ENCODE measurements around the gene POU2AF2. TPM values are rescaled to one million over a fixed set of nuclear protein-coding genes. Genes with fewer than 3 reads are reported as not detected.

The POU2AF2 gene
- total RNA-seq, 1 donor from 2014 or later: not detected

DNA sequence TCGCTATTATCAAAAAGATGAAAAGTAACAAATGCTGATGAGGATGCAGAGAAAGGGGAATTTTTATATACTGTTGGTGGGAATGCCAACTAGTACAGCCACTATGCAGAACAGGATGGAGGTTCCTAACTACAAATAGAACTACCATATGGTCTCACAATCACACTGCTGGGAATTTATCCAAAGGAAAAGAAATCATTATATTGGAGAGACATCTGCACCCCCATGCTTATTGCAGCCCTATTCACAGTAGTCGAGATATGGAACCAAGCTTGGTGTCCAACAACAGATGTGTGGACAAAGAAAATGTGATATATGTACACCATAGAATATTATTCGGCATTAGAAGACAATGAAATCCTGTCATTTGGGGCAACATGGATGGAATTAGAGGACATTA, 19.6 kb upstream of the POU2AF2 start:
- Mint-ChIP-seq H3K27me3 (peaks cover 3% of the 10 kb centered on the region), H3K9me3 (ENCODE audit: low read depth) (peaks cover 19% of the 10 kb centered on the region), H3K4me3 (ENCODE audit: low read depth) (no peak overlapping the region), H3K4me1 (ENCODE audit: low read depth) (no peaks in the 10 kb centered on the region), H3K27ac (no peak overlapping the region), H3K36me3 (ENCODE audit: insufficient read depth) (no peaks in the 10 kb centered on the region)
- TF ChIP-seq, protein P1, sequence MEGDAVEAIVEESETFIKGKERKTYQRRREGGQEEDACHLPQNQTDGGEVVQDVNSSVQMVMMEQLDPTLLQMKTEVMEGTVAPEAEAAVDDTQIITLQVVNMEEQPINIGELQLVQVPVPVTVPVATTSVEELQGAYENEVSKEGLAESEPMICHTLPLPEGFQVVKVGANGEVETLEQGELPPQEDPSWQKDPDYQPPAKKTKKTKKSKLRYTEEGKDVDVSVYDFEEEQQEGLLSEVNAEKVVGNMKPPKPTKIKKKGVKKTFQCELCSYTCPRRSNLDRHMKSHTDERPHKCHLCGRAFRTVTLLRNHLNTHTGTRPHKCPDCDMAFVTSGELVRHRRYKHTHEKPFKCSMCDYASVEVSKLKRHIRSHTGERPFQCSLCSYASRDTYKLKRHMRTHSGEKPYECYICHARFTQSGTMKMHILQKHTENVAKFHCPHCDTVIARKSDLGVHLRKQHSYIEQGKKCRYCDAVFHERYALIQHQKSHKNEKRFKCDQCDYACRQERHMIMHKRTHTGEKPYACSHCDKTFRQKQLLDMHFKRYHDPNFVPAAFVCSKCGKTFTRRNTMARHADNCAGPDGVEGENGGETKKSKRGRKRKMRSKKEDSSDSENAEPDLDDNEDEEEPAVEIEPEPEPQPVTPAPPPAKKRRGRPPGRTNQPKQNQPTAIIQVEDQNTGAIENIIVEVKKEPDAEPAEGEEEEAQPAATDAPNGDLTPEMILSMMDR (IDR thresholded peaks at IDR 0.05; ENCODE audit: unreplicated experiment): no peak
- DNase-seq (ENCODE audit: low spot score, unreplicated experiment): no peak

DNA sequence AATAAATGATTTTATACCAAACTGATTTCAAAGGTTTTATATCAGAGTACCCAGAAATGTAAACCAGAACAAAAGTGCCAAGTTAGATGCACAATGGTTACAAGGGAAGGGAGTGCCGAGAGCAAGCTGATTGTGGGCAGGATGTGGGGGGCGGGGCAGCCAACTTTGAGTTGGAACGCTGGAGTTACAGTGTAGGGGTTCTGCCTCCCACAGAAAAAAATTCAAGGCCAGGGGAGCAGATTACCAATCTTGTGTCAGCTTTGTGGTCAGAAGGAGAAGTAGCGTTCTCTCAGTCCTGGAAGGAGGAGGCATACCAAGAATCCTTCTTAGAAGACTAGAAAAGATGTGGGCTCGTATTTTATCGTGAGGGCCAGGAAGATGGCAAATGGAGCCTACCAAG, 15.9 kb upstream of the POU2AF2 start:
- DNase-seq (ENCODE audit: low spot score, unreplicated experiment): no peak
- TF ChIP-seq, protein P1 (IDR thresholded peaks at IDR 0.05; ENCODE audit: unreplicated experiment): no peak
- H3K4me3 Mint-ChIP-seq (ENCODE audit: low read depth): no peak overlapping the region
- no peak overlapping the region for H3K27ac Mint-ChIP-seq
- H3K36me3 Mint-ChIP-seq (ENCODE audit: insufficient read depth): no peaks in the 10 kb centered on the region
- H3K27me3 Mint-ChIP-seq: peaks cover 20% of the 10 kb centered on the region
- peaks cover 11% of the 10 kb centered on the region for H3K9me3 Mint-ChIP-seq (ENCODE audit: low read depth)
- no peaks in the 10 kb centered on the region for H3K4me1 Mint-ChIP-seq (ENCODE audit: low read depth)

DNA sequence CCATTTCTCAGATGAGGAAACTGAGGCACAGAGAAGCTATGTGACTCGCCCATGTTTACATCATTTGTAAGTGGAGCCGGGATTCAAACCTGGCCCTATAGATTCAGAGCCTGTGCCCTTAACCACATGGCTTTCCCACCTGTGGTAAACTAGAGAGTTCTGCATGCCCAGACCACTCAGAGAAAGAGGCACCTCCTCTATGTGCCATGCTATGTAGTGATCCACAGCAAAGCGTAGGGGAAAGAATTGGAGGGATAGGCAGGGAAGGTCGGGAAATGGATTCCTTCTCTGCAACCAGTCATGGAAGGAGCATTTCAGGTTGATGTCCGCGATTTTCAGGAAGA, 15.4 kb upstream of the POU2AF2 start:
- no peak for DNase-seq (ENCODE audit: low spot score, unreplicated experiment)
- Mint-ChIP-seq H3K4me1 (ENCODE audit: low read depth) (no peaks in the 10 kb centered on the region), H3K4me3 (ENCODE audit: low read depth) (no peak overlapping the region), H3K36me3 (ENCODE audit: insufficient read depth) (no peaks in the 10 kb centered on the region), H3K9me3 (ENCODE audit: low read depth) (peaks cover 6% of the 10 kb centered on the region), H3K27ac (no peak overlapping the region), H3K27me3 (peaks cover 21% of the 10 kb centered on the region)
- TF ChIP-seq, protein P1 (IDR thresholded peaks at IDR 0.05; ENCODE audit: unreplicated experiment): no peak

DNA sequence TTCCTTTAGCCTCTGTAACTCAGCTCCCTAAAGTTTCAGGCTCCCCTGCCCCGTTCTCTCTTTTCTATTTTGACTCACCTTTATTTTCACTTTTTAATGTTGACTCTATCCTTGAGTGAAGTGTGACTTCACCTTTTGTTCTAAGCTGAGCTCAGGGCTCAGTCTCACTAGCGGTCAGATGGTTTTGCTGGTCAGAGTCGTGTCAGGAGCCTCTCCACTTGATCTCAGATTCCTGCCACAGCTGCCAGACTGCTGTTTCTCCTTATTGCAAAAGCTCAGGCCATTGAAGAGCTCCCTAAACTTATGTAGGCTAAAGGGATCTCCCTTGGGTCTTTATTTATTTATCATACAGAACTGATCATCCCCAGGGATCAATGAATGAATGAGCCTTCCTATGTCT, 13.7 kb upstream of the POU2AF2 start:
- DNase-seq (ENCODE audit: low spot score, unreplicated experiment): no peak
- Mint-ChIP-seq H3K9me3 (ENCODE audit: low read depth) (no peaks in the 10 kb centered on the region), H3K27me3 (peaks cover 21% of the 10 kb centered on the region), H3K4me3 (ENCODE audit: low read depth) (no peak overlapping the region), H3K27ac (no peak overlapping the region), H3K4me1 (ENCODE audit: low read depth) (no peaks in the 10 kb centered on the region), H3K36me3 (ENCODE audit: insufficient read depth) (no peaks in the 10 kb centered on the region)
- TF ChIP-seq, protein P1 (IDR thresholded peaks at IDR 0.05; ENCODE audit: unreplicated experiment): no peak

DNA sequence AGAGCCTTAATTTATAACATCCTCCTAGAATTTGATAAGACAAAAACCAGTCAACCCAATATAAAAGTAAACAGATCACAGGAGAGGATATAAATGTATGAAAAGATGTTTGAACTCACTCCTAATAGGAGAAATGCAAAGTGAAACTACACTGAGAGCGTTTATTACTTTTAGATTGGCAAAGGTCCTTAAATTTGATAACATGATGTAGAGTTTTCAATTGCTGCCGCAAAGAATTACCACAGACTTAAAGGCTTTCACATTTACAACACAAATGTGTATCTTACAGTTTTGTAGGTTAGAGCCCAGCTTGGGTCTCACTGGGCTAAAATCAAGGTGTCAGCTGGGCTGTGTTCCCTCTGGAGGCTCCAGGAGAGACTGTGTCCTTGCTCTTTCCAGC, 9.1 kb upstream of the POU2AF2 start:
- no peak overlapping the region for H3K27ac Mint-ChIP-seq
- DNase-seq (ENCODE audit: low spot score, unreplicated experiment): no peak
- H3K36me3 Mint-ChIP-seq (ENCODE audit: insufficient read depth): no peaks in the 10 kb centered on the region
- no peaks in the 10 kb centered on the region for H3K4me1 Mint-ChIP-seq (ENCODE audit: low read depth)
- no peaks in the 10 kb centered on the region for H3K9me3 Mint-ChIP-seq (ENCODE audit: low read depth)
- no peak overlapping the region for H3K4me3 Mint-ChIP-seq (ENCODE audit: low read depth)
- TF ChIP-seq, protein P1 (IDR thresholded peaks at IDR 0.05; ENCODE audit: unreplicated experiment): no peak
- peaks cover 16% of the 10 kb centered on the region for H3K27me3 Mint-ChIP-seq
